HEK293T (cell line): Measurements from ENCODE around the gene ETV6.

Experiments
- CTCF ChIA-PET: fragments of 350-600 bp; formaldehyde crosslinking; extraction: SDS; loops from one replicate; lab custom pipeline; 2021; ENCODE audit warnings: antibody characterized with exemption, inconsistent platforms; lab: Yijun Ruan, JAX
- POLR2A ChIA-PET: fragments of 350-600 bp; formaldehyde crosslinking; extraction: SDS; loops from one replicate; lab custom pipeline; 2020; ENCODE audit warnings: antibody characterized with exemption, inconsistent platforms; lab: Yijun Ruan, JAX
- DNase-seq: peaks from one replicate; pipeline ENCODE4 v3.0.0; 2012; ENCODE audit warnings: mixed read lengths; ENCODE audit errors: extremely low spot score
- ARNT ChIP-seq: fragments of 450-650 bp; IDR thresholded peaks from 2 replicates; pipeline ENCODE4 v1.6.1; 2017; ENCODE audit warnings: mild to moderate bottlenecking
- BHLHE40 ChIP-seq: fragments of 450-650 bp; IDR thresholded peaks from 2 replicates; pipeline ENCODE4 v1.6.1; 2016; ENCODE audit warnings: mild to moderate bottlenecking, moderate library complexity, borderline replicate concordance
- CTBP1 ChIP-seq: fragments of 450-650 bp; IDR thresholded peaks from 2 replicates; pipeline ENCODE4 v1.6.1; 2016; ENCODE audit warnings: borderline replicate concordance
- ELF4 ChIP-seq: fragments of 450-650 bp; IDR thresholded peaks from 2 replicates; pipeline ENCODE4 v1.6.1; 2017; ENCODE audit warnings: antibody characterized with exemption
- FOXA1 ChIP-seq: fragments of 450-650 bp; IDR thresholded peaks from 2 replicates; pipeline ENCODE4 v1.6.1; 2016; ENCODE audit warnings: mild to moderate bottlenecking
- FOXK2 ChIP-seq: fragments of 450-650 bp; IDR thresholded peaks from 2 replicates; pipeline ENCODE4 v1.6.1; 2016; ENCODE audit warnings: mild to moderate bottlenecking
- FOXM1 ChIP-seq: fragments of 450-650 bp; IDR thresholded peaks from 2 replicates; pipeline ENCODE4 v1.6.1; 2017; ENCODE audit warnings: mild to moderate bottlenecking, borderline replicate concordance
- HDGF ChIP-seq: fragments of 450-650 bp; IDR thresholded peaks from 2 replicates; pipeline ENCODE4 v1.6.1; 2017; ENCODE audit warnings: antibody characterized with exemption, borderline replicate concordance
- L3MBTL2 ChIP-seq: fragments of 450-650 bp; conservative IDR thresholded peaks from 2 replicates; pipeline ENCODE4 v1.6.1; 2016; ENCODE audit warnings: mild to moderate bottlenecking
- LEF1 ChIP-seq: fragments of 450-650 bp; IDR thresholded peaks from 2 replicates; pipeline ENCODE4 v1.6.1; 2017; ENCODE audit warnings: mild to moderate bottlenecking, borderline replicate concordance
- NFRKB ChIP-seq: fragments of 450-650 bp; IDR thresholded peaks from 2 replicates; pipeline ENCODE4 v1.6.1; 2016; ENCODE audit warnings: mild to moderate bottlenecking, moderate library complexity
- PKNOX1 ChIP-seq: fragments of 450-650 bp; IDR thresholded peaks from 2 replicates; pipeline ENCODE4 v1.6.1; 2016
- SP1 ChIP-seq: fragments of 450-650 bp; IDR thresholded peaks from 2 replicates; pipeline ENCODE4 v1.6.1; 2017
- SUZ12 ChIP-seq: fragments of 450-650 bp; IDR thresholded peaks from 2 replicates; pipeline ENCODE4 v1.6.1; 2016; ENCODE audit warnings: mild to moderate bottlenecking
- TARDBP ChIP-seq: fragments of 450-650 bp; IDR thresholded peaks from 2 replicates; pipeline ENCODE4 v1.6.1; 2016
- ZNF384 ChIP-seq: fragments of 450-650 bp; IDR thresholded peaks from 2 replicates; pipeline ENCODE4 v1.6.1; 2016

The ETV6 gene

GRCh38 chr12:11710431-11710830 lies 61.0 kb downstream of the ETV6 start:
- TF ChIP-seq FOXM1 (no peak), PKNOX1 (no peak), SP1 (no peak), SUZ12 (no peak), HDGF (no peak), LEF1 (no peak), NFRKB (no peak), ELF4 (no peak), FOXK2 (no peak), ZNF384 (no peak), FOXA1 (no peak), L3MBTL2 (no peak), TARDBP (no peak), CTBP1 (no peak), BHLHE40 (no peak)
- no peak for DNase-seq
- CTCF ChIA-PET: interaction anchor here (0.8 kb wide), 1 partner anchor 105 kb away, joined by 4 read pairs; no protein-coding TSS in a partner anchor
- POLR2A ChIA-PET: no interaction called here

GRCh38 chr12:11710906-11711305 lies 61.4 kb downstream of the ETV6 start:
- DNase-seq: no peak
- ChIA-PET CTCF (interaction anchor here (0.8 kb wide), 1 partner anchor 105 kb away, joined by 4 read pairs; no protein-coding TSS in a partner anchor), POLR2A (no interaction called here)
- TF ChIP-seq CTBP1 (no peak), SP1 (no peak)

- ChIA-PET CTCF (no interaction called here), POLR2A (no interaction called here)
- no peak for DNase-seq
- no peak for TF ChIP-seq BHLHE40
- TF ChIP-seq ARNT: no peak
- no peak for TF ChIP-seq HDGF
- TF ChIP-seq FOXM1: no peak
- TF ChIP-seq FOXA1: no peak
- TF ChIP-seq L3MBTL2: no peak
- no peak for TF ChIP-seq NFRKB
- TF ChIP-seq SUZ12: no peak
- no peak for TF ChIP-seq SP1
- TF ChIP-seq CTBP1: no peak
- no peak for TF ChIP-seq LEF1
- no peak for TF ChIP-seq TARDBP
- no peak for TF ChIP-seq FOXK2
These were observed 62.3 kb downstream of the ETV6 start for GRCh38 chr12:11711651-11712327.

- CTCF ChIA-PET: no interaction called here
- TF ChIP-seq LEF1 (no peak), TARDBP (no peak)
- no peak for DNase-seq
- POLR2A ChIA-PET: interaction anchor here (0.7 kb wide), 1 partner anchor 14 kb away, joined by 3 read pairs; no protein-coding TSS in a partner anchor
These were observed 63.0 kb downstream of the ETV6 start for GRCh38 chr12:11712491-11712890.

- POLR2A ChIA-PET: interaction anchor here (0.7 kb wide), 1 partner anchor 13 kb away, joined by 3 read pairs; no protein-coding TSS in a partner anchor
- TF ChIP-seq CTBP1 (no peak), HDGF (no peak), ARNT (no peak), FOXA1 (no peak), FOXM1 (no peak), ZNF384 (no peak), SP1 (no peak), L3MBTL2 (no peak), FOXK2 (no peak), LEF1 (no peak), TARDBP (no peak)
- CTCF ChIA-PET: no interaction called here
- DNase-seq: no peak
These were observed 63.7 kb downstream of the ETV6 start for GRCh38 chr12:11713202-11713601.

GRCh38 chr12:11714626-11715025 lies 65.2 kb downstream of the ETV6 start:
- CTCF ChIA-PET: no interaction called here
- no peak for DNase-seq
- POLR2A ChIA-PET: no interaction called here

GRCh38 chr12:11715621-11716020 lies 66.1 kb downstream of the ETV6 start:
- ChIA-PET CTCF (no interaction called here), POLR2A (interaction anchor here (1.4 kb wide), 1 partner anchor 65 kb away, joined by 3 read pairs; no protein-coding TSS in a partner anchor)
- TF ChIP-seq SUZ12 (no peak), ZNF384 (no peak), HDGF (no peak), PKNOX1 (no peak), ARNT (no peak), LEF1 (no peak)
- DNase-seq: no peak

More at GRCh38 chr12:11714626-11715025, 65.2 kb downstream of the ETV6 start:
- TF ChIP-seq NFRKB (no peak), SP1 (no peak), CTBP1 (no peak)
